ENCODE data around the gene TM7SF2. TPM values are rescaled to one million over a fixed set of nuclear protein-coding genes. Genes with fewer than 3 reads are reported as not detected.
A peak's percentile ranks its signal among the peaks of the same experiment; 100 is the strongest.

The TM7SF2 gene
- total and polyA plus RNA-seq, 2 of the 13 experiments (the other 11 are each of a cell fraction or from before 2014, with no cell fraction given), result 56.0 to 66.9 TPM

GRCh38 chr11:65095974-65096806, 15.5 kb upstream of the TM7SF2 start, which contains the start of gene VPS51 (continued):
- TF ChIP-seq ZNF790 (CRISPR knock-in tag; IDR thresholded peaks at IDR 0.05; ENCODE audit: borderline replicate concordance) (no peak), ELK4 (CRISPR knock-in tag; IDR thresholded peaks at IDR 0.05; ENCODE audit: borderline replicate concordance) (no peak; the same call in 1 of the 2 replicates), CAMTA2 (CRISPR knock-in tag; IDR thresholded peaks at IDR 0.05; ENCODE audit: borderline replicate concordance) (peak; percentile 77; the same call in 1 of the 2 replicates), SNAPC4 (CRISPR knock-in tag; IDR thresholded peaks at IDR 0.05) (peak; percentile 54; the same call in 1 of the 2 replicates), FOXA3 (CRISPR knock-in tag; IDR thresholded peaks at IDR 0.05) (peak; percentile 77), TSC22D2 (CRISPR knock-in tag; IDR thresholded peaks at IDR 0.05; ENCODE audit: borderline replicate concordance) (no peak), PPARG (CRISPR knock-in tag; conservative IDR thresholded peaks at IDR 0.05) (0 out of 2 replicates have a peak, but pooled peaks have one; percentile 40), POLR2AphosphoS5 (IDR thresholded peaks at IDR 0.05; ENCODE audit: low read depth, low read length) (peak; percentile 87), MEIS1 (CRISPR knock-in tag; IDR thresholded peaks at IDR 0.05; ENCODE audit: borderline replicate concordance) (peak; percentile 60; the same call in 1 of the 2 replicates)
- TF ChIP-seq, protein P1, sequence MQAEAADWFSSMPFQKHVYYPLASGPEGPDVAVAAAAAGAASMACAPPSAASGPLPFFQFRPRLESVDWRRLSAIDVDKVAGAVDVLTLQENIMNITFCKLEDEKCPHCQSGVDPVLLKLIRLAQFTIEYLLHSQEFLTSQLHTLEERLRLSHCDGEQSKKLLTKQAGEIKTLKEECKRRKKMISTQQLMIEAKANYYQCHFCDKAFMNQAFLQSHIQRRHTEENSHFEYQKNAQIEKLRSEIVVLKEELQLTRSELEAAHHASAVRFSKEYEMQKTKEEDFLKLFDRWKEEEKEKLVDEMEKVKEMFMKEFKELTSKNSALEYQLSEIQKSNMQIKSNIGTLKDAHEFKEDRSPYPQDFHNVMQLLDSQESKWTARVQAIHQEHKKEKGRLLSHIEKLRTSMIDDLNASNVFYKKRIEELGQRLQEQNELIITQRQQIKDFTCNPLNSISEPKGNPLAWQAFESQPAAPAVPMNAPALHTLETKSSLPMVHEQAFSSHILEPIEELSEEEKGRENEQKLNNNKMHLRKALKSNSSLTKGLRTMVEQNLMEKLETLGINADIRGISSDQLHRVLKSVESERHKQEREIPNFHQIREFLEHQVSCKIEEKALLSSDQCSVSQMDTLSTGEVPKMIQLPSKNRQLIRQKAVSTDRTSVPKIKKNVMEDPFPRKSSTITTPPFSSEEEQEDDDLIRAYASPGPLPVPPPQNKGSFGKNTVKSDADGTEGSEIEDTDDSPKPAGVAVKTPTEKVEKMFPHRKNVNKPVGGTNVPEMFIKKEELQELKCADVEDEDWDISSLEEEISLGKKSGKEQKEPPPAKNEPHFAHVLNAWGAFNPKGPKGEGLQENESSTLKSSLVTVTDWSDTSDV (CRISPR knock-in tag; IDR thresholded peaks at IDR 0.05), result 0 out of 2 replicates have a peak, but pooled peaks have one; percentile 61
- TF ChIP-seq, protein P2, sequence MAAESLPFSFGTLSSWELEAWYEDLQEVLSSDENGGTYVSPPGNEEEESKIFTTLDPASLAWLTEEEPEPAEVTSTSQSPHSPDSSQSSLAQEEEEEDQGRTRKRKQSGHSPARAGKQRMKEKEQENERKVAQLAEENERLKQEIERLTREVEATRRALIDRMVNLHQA (CRISPR knock-in tag; IDR thresholded peaks at IDR 0.05), result peak; percentile 56; the same call in 1 of the 2 replicates

Measured in HepG2 (cell line).